Measurements from ENCODE around the gene CELA2B. TPM values are rescaled to one million over a fixed set of nuclear protein-coding genes. Genes with fewer than 3 reads are reported as not detected.

Gene CELA2B
- total and polyA plus RNA-seq, 3 donors from 2014 or later, result 2.7 to 3.7 (median 3.3) TPM

DNA sequence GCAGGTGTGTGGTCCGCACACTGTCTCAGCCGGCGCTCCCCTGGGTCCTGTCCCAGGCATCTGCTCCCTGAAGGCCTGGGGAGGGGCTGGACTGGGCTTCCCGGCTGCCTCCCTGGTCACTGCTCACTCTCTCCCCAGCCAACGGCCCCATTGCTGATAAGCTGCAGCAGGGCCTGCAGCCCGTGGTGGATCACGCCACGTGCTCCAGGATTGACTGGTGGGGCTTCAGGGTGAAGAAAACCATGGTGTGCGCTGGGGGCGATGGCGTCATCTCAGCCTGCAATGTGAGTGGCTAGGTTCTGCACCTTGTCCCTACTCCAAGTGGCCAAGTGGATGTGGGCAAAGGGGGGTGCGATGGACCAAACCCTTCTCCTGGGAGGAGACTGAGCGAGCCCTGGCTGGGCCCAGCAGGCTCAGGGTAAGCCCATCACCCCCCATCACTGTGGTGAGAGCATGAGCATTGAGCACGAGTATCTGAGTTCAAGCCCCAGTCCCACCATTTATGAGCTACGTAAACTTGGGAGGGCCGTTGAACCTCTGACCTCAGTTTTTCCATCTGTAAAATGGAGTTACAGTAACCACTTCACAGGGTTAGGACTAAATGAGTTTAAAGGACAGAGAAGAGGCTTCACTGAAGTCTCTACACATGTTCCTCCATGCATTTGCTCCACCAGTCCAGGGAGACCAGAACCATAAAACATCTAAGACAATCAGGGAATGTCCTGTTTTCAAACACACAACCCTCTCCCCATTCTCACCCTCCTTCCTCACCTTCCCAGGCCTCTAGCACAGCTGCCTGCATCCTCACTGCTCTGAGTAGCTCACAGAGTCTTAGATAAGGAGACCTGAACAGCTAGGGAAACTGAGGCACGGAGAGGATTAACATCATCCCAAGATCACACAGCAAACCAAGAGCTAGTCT, 31.2 kb upstream of the CELA2B start:
- peaks cover 3% of the 10 kb centered on the region for H3K4me1 ChIP-seq
- no peaks in the 10 kb centered on the region for H3K36me3 ChIP-seq (ENCODE audit: low read depth, missing control alignments)
- no peak overlapping the region for H3K4me3 ChIP-seq
- DNase-seq, result no peak
- no peaks in the 10 kb centered on the region for H3K27me3 ChIP-seq
- TF ChIP-seq, protein P1, sequence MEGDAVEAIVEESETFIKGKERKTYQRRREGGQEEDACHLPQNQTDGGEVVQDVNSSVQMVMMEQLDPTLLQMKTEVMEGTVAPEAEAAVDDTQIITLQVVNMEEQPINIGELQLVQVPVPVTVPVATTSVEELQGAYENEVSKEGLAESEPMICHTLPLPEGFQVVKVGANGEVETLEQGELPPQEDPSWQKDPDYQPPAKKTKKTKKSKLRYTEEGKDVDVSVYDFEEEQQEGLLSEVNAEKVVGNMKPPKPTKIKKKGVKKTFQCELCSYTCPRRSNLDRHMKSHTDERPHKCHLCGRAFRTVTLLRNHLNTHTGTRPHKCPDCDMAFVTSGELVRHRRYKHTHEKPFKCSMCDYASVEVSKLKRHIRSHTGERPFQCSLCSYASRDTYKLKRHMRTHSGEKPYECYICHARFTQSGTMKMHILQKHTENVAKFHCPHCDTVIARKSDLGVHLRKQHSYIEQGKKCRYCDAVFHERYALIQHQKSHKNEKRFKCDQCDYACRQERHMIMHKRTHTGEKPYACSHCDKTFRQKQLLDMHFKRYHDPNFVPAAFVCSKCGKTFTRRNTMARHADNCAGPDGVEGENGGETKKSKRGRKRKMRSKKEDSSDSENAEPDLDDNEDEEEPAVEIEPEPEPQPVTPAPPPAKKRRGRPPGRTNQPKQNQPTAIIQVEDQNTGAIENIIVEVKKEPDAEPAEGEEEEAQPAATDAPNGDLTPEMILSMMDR (IDR thresholded peaks at IDR 0.05), result no peak
- no peak for TF ChIP-seq POLR2A (IDR thresholded peaks at IDR 0.05)
- no peak overlapping the region for H3K27ac ChIP-seq
- WGBS, 2 donors, result 65 to 67% methylated on average over 16 to 17 of the region's 17 CpGs
- no peaks in the 10 kb centered on the region for H3K9me3 ChIP-seq
- intact Hi-C loops (cut with DNase I; ENCODE audit: low total_unique reads), result no loop called here

DNA sequence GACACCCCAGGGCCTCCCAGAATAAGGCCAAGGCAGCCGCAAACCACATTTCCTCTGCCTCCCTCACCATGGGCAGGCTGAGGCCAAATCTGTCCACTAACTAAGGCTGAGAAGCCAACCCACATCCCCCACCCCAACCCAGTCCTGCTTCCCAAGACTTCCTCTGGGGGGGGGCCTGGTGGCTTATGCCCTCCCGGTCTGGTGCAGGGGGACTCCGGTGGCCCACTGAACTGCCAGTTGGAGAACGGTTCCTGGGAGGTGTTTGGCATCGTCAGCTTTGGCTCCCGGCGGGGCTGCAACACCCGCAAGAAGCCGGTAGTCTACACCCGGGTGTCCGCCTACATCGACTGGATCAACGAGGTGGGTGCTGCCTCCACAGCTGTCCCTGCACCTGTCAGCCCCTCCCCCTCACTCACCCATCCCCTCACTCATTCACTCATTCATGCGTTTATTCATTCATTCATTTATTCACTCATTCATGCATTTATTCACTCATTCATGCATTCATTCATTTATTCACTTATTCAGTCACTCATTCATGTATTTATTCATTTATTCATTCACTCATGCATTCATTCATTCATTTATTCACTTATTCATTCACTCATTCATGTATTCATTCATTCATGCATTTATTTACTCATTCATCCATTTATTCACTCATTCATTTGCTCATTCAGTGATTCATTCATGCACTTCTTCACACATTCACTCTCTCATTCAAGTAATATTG, 30.3 kb upstream of the CELA2B start:
- TF ChIP-seq, protein P1 (IDR thresholded peaks at IDR 0.05), result no peak
- no peak for TF ChIP-seq POLR2A (IDR thresholded peaks at IDR 0.05)
- intact Hi-C loops (cut with DNase I; ENCODE audit: low total_unique reads), result no loop called here
- no peak for DNase-seq
- peaks cover 3% of the 10 kb centered on the region for H3K4me1 ChIP-seq
- no peaks in the 10 kb centered on the region for H3K27me3 ChIP-seq
- no peak overlapping the region for H3K27ac ChIP-seq
- no peaks in the 10 kb centered on the region for H3K36me3 ChIP-seq (ENCODE audit: low read depth, missing control alignments)
- no peaks in the 10 kb centered on the region for H3K9me3 ChIP-seq
- 77 to 88% methylated on average over 6 to 14 of the region's 14 CpGs for WGBS, 2 donors
- no peak overlapping the region for H3K4me3 ChIP-seq

DNA sequence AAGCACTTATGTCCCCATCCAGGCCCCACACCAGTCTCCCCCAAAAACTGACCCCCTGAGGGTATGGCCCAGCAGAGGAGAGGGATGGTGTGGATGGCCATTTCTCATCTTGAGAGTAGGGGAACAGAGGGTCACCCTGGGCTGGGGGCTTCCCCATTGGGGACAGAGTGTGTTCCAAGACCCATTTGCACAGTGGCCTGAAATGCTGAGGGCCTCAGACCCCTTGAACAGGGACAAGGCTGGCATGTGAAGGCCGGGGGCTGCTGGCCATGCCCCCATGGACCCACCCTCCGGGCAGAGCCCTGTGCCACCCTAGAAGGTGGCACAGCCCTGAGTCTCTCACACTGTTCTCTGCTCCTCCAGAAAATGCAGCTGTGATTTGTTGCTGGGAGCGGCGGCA, 29.7 kb upstream of the CELA2B start:
- no peaks in the 10 kb centered on the region for H3K9me3 ChIP-seq
- WGBS, 2 donors, result 80 to 100% methylated on average over 2 to 4 of the region's 4 CpGs
- H3K27me3 ChIP-seq, result no peaks in the 10 kb centered on the region
- DNase-seq, result no peak
- H3K36me3 ChIP-seq (ENCODE audit: low read depth, missing control alignments), result no peaks in the 10 kb centered on the region
- no peak overlapping the region for H3K4me3 ChIP-seq
- TF ChIP-seq, protein P1 (IDR thresholded peaks at IDR 0.05), result no peak
- no peak for TF ChIP-seq POLR2A (IDR thresholded peaks at IDR 0.05)
- intact Hi-C loops (cut with DNase I; ENCODE audit: low total_unique reads), result no loop called here
- no peak overlapping the region for H3K27ac ChIP-seq
- peaks cover 3% of the 10 kb centered on the region for H3K4me1 ChIP-seq

DNA sequence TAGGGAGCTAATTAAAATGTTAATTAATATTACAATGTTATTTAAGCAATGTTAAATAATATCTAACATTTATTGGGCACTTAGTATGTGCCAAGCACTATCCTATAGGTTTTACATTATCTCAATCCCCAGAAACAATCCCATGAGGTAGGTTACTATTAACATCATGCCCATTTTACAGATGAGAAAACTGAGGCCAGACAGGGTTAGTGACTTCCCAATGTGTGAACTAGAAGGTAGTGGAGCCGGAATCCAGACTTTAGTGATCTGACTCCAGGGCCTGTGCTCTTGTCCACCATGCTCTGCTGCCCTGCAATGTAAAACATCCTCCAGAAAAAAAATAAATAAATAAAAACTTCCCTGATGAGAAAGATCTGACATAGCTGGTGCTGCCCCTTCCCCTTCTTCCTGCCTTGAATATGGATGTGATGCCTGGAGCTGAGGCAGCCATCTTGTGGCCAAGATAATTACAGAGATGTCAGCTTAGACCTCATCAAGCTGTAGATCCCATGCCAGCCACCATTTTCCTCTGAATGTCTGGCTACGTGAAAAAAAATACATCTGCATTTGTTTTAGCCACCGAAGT, 26.9 kb upstream of the CELA2B start:
- intact Hi-C loops (cut with DNase I; ENCODE audit: low total_unique reads), result no loop called here
- Histone ChIP-seq H3K4me1 (peaks cover 3% of the 10 kb centered on the region), H3K4me3 (no peak overlapping the region), H3K27ac (no peak overlapping the region), H3K9me3 (no peaks in the 10 kb centered on the region), H3K27me3 (no peaks in the 10 kb centered on the region), H3K36me3 (ENCODE audit: low read depth, missing control alignments) (no peaks in the 10 kb centered on the region)
- DNase-seq, result no peak
- TF ChIP-seq, protein P1 (IDR thresholded peaks at IDR 0.05), result no peak
- no peak for TF ChIP-seq POLR2A (IDR thresholded peaks at IDR 0.05)
- whole genome bisulfite sequencing, 2 donors, result 85 to 92% methylated on average over 3 of the region's 3 CpGs
